Tibial artery (tissue), 4 donors: ENCODE measurements around the gene FOXB1.

Experiments used
- DNase-seq, 2 donors: peaks; one replicate each; pipeline ENCODE4 v3.0.0-alpha.2; 2019
- H3K27ac ChIP-seq, 2 donors: fragments of 200-600 bp; sonication (generic) in 1 of 2; 1 replicate in 1 of 2; 2 replicates in 1 of 2; pipeline ENCODE4 v1.5.1; 2018 to 2019; ENCODE audit warnings: mild to moderate bottlenecking in 1 of 2
- H3K27me3 ChIP-seq, 2 donors: fragments of 200-600 bp; sonication (generic) in 1 of 2; one replicate each; pipeline versions ENCODE4 v1.5.1 to v1.6.0; 2016 to 2019
- H3K36me3 ChIP-seq, 3 donors: fragments of 200-600 bp; sonication (generic) in 2 of 3; one replicate each; pipeline ENCODE4 v1.5.1; 2016 to 2019; ENCODE audit warnings: mild to moderate bottlenecking in 2 of 3
- H3K4me1 ChIP-seq, 4 donors: fragments of 200-600 bp; sonication (generic) in 2 of 4; 1 replicate in 3 of 4; 2 replicates in 1 of 4; pipeline ENCODE4 v1.5.1; 2016 to 2019
- H3K4me3 ChIP-seq, 2 donors: fragments of 200-600 bp; sonication (generic) in 1 of 2; 1 replicate in 1 of 2; 2 replicates in 1 of 2; pipeline ENCODE4 v1.5.1; 2018 to 2019; ENCODE audit warnings: mild to moderate bottlenecking in 2 of 2
- H3K9me3 ChIP-seq, 3 donors: fragments of 200-600 bp; sonication (generic) in 1 of 3; one replicate each; pipeline ENCODE4 v1.5.1; 2016 to 2019
- intact Hi-C: fragments of 100-400 bp; cut with DNase I; formaldehyde crosslinking; loops from one replicate; pipeline ENCODE4 v1.15.0; 2023; ENCODE audit warnings: low total_unique reads
- TF ChIP-seq, protein P1 (sequence below), 2 experiments: fragments of 200-600 bp in 1 of 2; fragments of 450-650 bp in 1 of 2; IDR thresholded peaks; one replicate each; pipeline ENCODE4 v1.5.1; 2017 to 2019; ENCODE audit warnings: antibody characterized with exemption in 2 of 2, mild to moderate bottlenecking in 1 of 2, moderate library complexity in 1 of 2

FOXB1 gene

DNA sequence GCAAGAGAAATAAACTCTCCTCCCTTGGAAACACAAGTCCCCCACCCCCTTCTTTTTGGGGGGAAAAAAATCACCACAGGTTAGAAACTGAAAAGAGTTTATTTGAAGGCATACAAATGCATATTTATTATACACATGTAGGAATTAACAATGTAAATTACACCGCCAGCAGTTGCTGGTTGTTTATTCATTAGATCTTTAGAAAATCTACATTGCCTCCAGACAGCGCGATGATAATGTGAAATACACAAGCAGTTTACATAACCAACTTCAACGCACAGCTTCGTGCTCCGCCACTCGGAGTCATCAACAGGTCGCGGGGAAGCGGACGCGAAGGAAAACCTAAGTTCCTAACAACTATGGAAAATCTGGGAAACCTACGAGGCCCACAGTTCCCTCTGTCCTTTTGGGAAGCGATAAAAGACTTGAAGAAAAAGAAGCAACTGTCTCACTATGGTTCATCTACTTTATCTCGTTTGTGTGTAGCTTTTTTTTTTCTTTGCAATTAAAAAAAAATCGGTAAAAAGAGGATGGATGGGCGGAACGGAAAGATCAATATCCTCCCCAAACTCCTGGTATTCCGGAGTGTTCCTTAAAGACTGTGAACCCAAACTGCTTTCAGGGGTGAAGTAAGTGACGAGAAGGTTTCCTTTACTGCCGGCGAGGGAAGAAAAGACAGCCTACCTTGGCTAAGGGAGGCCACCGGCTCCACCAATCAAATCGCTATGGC is 8.4 kb upstream of the FOXB1 start:
- H3K27ac ChIP-seq, result no peak overlapping the region
- TF ChIP-seq, protein P1, sequence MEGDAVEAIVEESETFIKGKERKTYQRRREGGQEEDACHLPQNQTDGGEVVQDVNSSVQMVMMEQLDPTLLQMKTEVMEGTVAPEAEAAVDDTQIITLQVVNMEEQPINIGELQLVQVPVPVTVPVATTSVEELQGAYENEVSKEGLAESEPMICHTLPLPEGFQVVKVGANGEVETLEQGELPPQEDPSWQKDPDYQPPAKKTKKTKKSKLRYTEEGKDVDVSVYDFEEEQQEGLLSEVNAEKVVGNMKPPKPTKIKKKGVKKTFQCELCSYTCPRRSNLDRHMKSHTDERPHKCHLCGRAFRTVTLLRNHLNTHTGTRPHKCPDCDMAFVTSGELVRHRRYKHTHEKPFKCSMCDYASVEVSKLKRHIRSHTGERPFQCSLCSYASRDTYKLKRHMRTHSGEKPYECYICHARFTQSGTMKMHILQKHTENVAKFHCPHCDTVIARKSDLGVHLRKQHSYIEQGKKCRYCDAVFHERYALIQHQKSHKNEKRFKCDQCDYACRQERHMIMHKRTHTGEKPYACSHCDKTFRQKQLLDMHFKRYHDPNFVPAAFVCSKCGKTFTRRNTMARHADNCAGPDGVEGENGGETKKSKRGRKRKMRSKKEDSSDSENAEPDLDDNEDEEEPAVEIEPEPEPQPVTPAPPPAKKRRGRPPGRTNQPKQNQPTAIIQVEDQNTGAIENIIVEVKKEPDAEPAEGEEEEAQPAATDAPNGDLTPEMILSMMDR (IDR thresholded peaks at IDR 0.05), result no peak
- no peak for DNase-seq
- H3K27me3 ChIP-seq, result peaks cover 11 to 88% of the 10 kb centered on the region in 2 donors
- no peak overlapping the region for H3K4me3 ChIP-seq
- no peaks in the 10 kb centered on the region for H3K9me3 ChIP-seq
- no peaks in the 10 kb centered on the region for H3K36me3 ChIP-seq
- intact Hi-C loops, result no loop called here
- peaks cover 0 to 20% (median 17%) of the 10 kb centered on the region in 4 donors for H3K4me1 ChIP-seq

DNA sequence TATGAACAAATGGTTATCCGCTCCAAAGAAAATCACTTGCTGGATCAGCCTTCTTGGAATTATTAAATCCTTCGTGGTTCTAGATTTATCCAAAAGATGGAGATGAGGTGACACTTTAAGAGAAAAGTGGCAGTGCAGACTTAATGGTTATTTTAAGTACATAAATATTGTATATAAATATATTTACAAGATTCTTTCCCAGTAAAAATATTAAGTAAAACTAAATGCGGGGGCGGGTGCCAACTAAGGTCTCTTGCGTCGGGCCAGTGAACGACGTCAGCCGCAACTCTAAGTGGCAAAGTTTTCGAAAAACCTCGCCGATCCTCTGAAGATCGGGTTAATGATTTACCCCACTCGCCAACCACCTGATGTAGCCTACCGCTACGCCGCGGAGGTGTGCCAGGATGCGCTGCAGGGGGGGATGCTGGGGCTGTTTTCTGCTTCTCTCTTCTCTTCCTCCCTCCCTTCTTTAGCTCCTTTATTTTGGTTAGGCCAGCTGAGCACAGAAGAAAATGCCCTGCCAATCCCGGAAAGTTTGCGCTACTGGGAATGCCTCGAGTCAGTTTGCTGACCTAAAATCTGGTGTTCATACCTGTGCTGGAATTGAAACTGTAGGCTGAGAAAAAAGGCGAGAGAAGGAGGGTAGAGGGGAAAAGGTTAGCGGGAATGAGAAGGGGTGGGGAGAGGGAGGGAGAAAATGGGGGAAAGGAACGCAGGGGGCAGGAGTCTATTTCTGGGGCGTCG is 7.6 kb upstream of the FOXB1 start:
- Histone ChIP-seq H3K4me3 (no peak overlapping the region), H3K4me1 (peaks cover 0 to 20% (median 17%) of the 10 kb centered on the region in 4 donors), H3K27me3 (peaks cover 11 to 92% of the 10 kb centered on the region in 2 donors), H3K9me3 (no peaks in the 10 kb centered on the region), H3K36me3 (no peaks in the 10 kb centered on the region), H3K27ac (no peak overlapping the region)
- intact Hi-C loops, result no loop called here
- no peak for DNase-seq
- TF ChIP-seq, protein P1 (IDR thresholded peaks at IDR 0.05), result no peak

GRCh38 chr15:59997070-59997701 is 6.9 kb upstream of the FOXB1 start:
- no peak for DNase-seq
- peaks cover 11 to 99% of the 10 kb centered on the region in 2 donors for H3K27me3 ChIP-seq
- H3K9me3 ChIP-seq, result no peaks in the 10 kb centered on the region
- H3K27ac ChIP-seq, result no peak overlapping the region
- no peaks in the 10 kb centered on the region for H3K36me3 ChIP-seq
- H3K4me3 ChIP-seq, result peak overlapping the region in 1 of 2 donors; percentile 28
- TF ChIP-seq, protein P1 (IDR thresholded peaks at IDR 0.05), result no peak
- peaks cover 0 to 20% (median 17%) of the 10 kb centered on the region in 4 donors for H3K4me1 ChIP-seq
- intact Hi-C loops, result no loop called here

DNA sequence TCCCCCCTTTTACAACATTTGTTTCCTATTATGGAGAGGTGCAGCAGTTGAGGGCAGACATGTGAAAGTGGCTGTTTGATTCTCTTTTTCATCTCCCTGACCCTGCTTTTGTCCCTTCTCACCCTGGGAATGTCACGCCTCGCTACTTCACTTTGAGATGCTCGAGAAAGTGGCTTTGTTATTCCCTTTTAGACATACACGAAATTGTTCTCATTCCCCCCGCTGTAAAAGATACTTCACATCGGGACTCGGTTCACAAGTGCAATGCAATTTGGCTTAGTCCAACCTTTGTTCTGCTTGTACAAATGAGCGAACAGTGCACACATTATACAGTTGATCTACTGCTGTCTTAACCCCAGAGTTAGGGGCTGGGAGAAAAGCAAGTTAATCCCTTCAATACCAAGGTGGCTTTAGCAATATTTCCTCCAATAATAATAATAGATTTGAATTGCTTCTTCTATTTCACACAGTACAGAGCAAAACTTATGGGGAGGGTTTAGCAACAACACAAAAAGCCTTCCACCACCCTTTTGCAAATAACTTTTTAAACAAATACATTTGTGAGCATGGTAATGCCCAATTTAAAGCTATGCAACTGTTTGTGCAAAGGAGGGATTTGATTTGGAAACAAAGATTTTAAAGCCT is 5.7 kb upstream of the FOXB1 start:
- DNase-seq, result no peak
- Histone ChIP-seq H3K27me3 (peaks cover 11 to 100% of the 10 kb centered on the region in 2 donors), H3K36me3 (no peaks in the 10 kb centered on the region), H3K9me3 (no peaks in the 10 kb centered on the region), H3K27ac (no peak overlapping the region), H3K4me3 (no peak overlapping the region), H3K4me1 (peaks cover 0 to 20% (median 17%) of the 10 kb centered on the region in 4 donors)
- TF ChIP-seq, protein P1 (IDR thresholded peaks at IDR 0.05), result no peak
- intact Hi-C loops, result no loop called here

DNA sequence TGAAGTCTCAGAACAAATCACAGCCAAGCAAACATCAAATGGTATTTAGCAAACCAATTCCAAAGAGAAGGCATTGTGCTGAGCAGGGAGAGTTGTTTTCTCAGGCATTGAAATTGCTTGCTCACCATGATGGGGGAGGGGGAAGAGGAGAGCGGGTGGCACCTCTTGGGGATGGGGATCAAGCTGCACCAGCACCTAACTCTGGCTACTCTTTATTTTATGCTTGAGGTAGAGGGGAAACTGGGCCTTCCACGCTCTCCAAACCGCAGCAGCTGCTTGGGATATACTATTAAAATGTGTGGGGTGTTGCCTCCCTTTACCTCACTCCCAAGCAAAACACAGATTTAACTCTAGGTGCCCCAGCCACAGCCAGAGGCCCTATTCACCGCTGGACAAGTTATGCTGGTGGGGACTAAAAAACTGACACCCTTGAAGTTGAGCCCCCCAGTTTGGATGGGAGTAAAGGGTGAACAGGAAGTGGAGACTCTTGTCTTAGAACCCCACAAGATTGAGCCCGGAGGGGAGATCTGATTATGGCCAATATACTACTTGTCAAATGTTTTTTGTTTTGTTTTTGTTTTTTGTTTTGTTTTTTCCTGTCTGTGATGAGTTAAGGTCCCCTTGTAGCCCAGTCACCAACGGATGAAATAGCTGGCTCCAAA is 5.0 kb upstream of the FOXB1 start:
- no peak overlapping the region for H3K27ac ChIP-seq
- TF ChIP-seq, protein P1 (IDR thresholded peaks at IDR 0.05), result no peak
- no peaks in the 10 kb centered on the region for H3K36me3 ChIP-seq
- H3K9me3 ChIP-seq, result no peaks in the 10 kb centered on the region
- intact Hi-C loops, result no loop called here
- peaks cover 11 to 100% of the 10 kb centered on the region in 2 donors for H3K27me3 ChIP-seq
- H3K4me3 ChIP-seq, result no peak overlapping the region
- peaks cover 0 to 26% (median 22%) of the 10 kb centered on the region in 4 donors for H3K4me1 ChIP-seq
- no peak for DNase-seq
